H9 (cell line): ENCODE data around the gene RAP1GAP. TPM values are rescaled to one million over a fixed set of nuclear protein-coding genes. Genes with fewer than 3 reads are reported as not detected.
"Not testable (repeated sequence)": the region's sequence is repeated elsewhere in the genome, so short reads cannot be mapped to it uniquely, and the experiment has no call there.

Experiments
- DNase-seq: peaks from one replicate; pipeline ENCODE4 v3.0.0-alpha.2; 2017
- H2AFZ ChIP-seq: one replicate; pipeline ENCODE4 v1.6.1; 2013; ENCODE audit warnings: mild to moderate bottlenecking, low read length, control low read depth, moderate library complexity
- H2AK5ac ChIP-seq: 2 replicates; pipeline ENCODE4 v1.6.1; 2013; ENCODE audit warnings: low read length, control low read depth, mixed read lengths; ENCODE audit not compliant: insufficient read length
- H2BK120ac ChIP-seq: one replicate; pipeline ENCODE4 v1.6.1; 2013; ENCODE audit warnings: low read depth, mild to moderate bottlenecking, low read length, control low read depth, inconsistent platforms; ENCODE audit not compliant: poor library complexity, severe bottlenecking
- H2BK12ac ChIP-seq: 2 replicates; pipeline ENCODE4 v1.6.1; 2013; ENCODE audit warnings: low read length, control low read depth, mixed read lengths, low read depth; ENCODE audit not compliant: insufficient read length
- H2BK15ac ChIP-seq: 2 replicates; pipeline ENCODE4 v1.6.1; 2013; ENCODE audit warnings: low read depth, low read length, control low read depth
- H2BK20ac ChIP-seq: one replicate; pipeline ENCODE4 v1.6.1; 2013; ENCODE audit warnings: low read depth, mild to moderate bottlenecking, low read length, control low read depth, inconsistent platforms; ENCODE audit not compliant: poor library complexity, severe bottlenecking
- H2BK5ac ChIP-seq: 2 replicates; pipeline ENCODE4 v1.6.1; 2013; ENCODE audit warnings: low read length, control low read depth, mixed read lengths; ENCODE audit not compliant: insufficient read length
- H3K14ac ChIP-seq: 2 replicates; pipeline ENCODE4 v1.6.1; 2013; ENCODE audit warnings: low read length, control low read depth; ENCODE audit not compliant: insufficient read depth
- H3K18ac ChIP-seq: 2 replicates; pipeline ENCODE4 v1.6.1; 2013; ENCODE audit warnings: low read depth, mild to moderate bottlenecking, mixed read lengths, low read length, control low read depth; ENCODE audit not compliant: insufficient read length
- H3K23ac ChIP-seq: 2 replicates; pipeline ENCODE4 v1.6.1; 2013; ENCODE audit warnings: low read length, control low read depth, mixed read lengths, low read depth; ENCODE audit not compliant: insufficient read length
- H3K23me2 ChIP-seq: 2 replicates; pipeline ENCODE4 v1.6.1; 2013; ENCODE audit warnings: low read depth, mild to moderate bottlenecking, mixed read lengths, low read length, control low read depth; ENCODE audit not compliant: insufficient read length, poor library complexity, severe bottlenecking
- H3K27ac ChIP-seq: 2 replicates; pipeline ENCODE4 v1.5.1; 2013; ENCODE audit warnings: low read length, control low read depth, mixed read lengths, low read depth; ENCODE audit not compliant: insufficient read length
- H3K27me3 ChIP-seq: 2 replicates; pipeline ENCODE4 v1.6.1; 2013; ENCODE audit warnings: low read length, control low read depth, inconsistent platforms; ENCODE audit not compliant: insufficient read depth
- H3K4ac ChIP-seq: 2 replicates; pipeline ENCODE4 v1.6.1; 2013; ENCODE audit warnings: low read depth, mild to moderate bottlenecking, control low read depth, inconsistent platforms, low read length, moderate library complexity
- H3K4me1 ChIP-seq: 2 replicates; pipeline ENCODE4 v1.6.1; 2013; ENCODE audit warnings: low read length, control low read depth, inconsistent platforms; ENCODE audit not compliant: insufficient read depth
- H3K4me2 ChIP-seq: 2 replicates; pipeline ENCODE4 v1.6.1; 2013; ENCODE audit warnings: low read length, control low read depth, mixed read lengths; ENCODE audit not compliant: insufficient read length, insufficient read depth
- H3K56ac ChIP-seq: 2 replicates; pipeline ENCODE4 v1.6.1; 2013; ENCODE audit warnings: low read depth, mild to moderate bottlenecking, mixed read lengths, low read length, control low read depth; ENCODE audit not compliant: insufficient read length
- H3K79me1 ChIP-seq: 2 replicates; pipeline ENCODE4 v1.6.1; 2013; ENCODE audit warnings: low read depth, mild to moderate bottlenecking, moderate library complexity, low read length, control low read depth, inconsistent platforms; ENCODE audit not compliant: insufficient read depth, poor library complexity, severe bottlenecking
- H3K79me2 ChIP-seq: 2 replicates; pipeline ENCODE4 v1.6.1; 2013; ENCODE audit warnings: low read length, control low read depth, inconsistent platforms; ENCODE audit not compliant: insufficient read depth
- H3K9ac ChIP-seq: 2 replicates; pipeline ENCODE4 v1.6.1; 2013; ENCODE audit warnings: low read length, control low read depth, mixed read lengths; ENCODE audit not compliant: insufficient read length; ENCODE audit errors: extremely low read depth
- H3K9me3 ChIP-seq: one replicate; pipeline ENCODE4 v1.6.1; 2013; ENCODE audit warnings: low read depth, low read length, inconsistent platforms; ENCODE audit not compliant: control insufficient read depth
- H3T11ph ChIP-seq: one replicate; pipeline ENCODE4 v1.6.1; 2013; ENCODE audit warnings: mild to moderate bottlenecking, low read length, control low read depth, inconsistent platforms
- H4K20me1 ChIP-seq: one replicate; pipeline ENCODE4 v1.6.1; 2013; ENCODE audit not compliant: control insufficient read depth, insufficient read length, insufficient read depth
- H4K5ac ChIP-seq: 2 replicates; pipeline ENCODE4 v1.6.1; 2013; ENCODE audit warnings: low read depth, mild to moderate bottlenecking, mixed read lengths, low read length, control low read depth; ENCODE audit not compliant: insufficient read length
- H4K8ac ChIP-seq: replicated peaks from 2 replicates; pipeline ENCODE4 v1.6.1; 2013; ENCODE audit warnings: low read length, control low read depth, mixed read lengths, low read depth; ENCODE audit not compliant: insufficient read length
- H4K91ac ChIP-seq: 2 replicates; pipeline ENCODE4 v1.6.1; 2013; ENCODE audit warnings: low read depth, mild to moderate bottlenecking, moderate library complexity, mixed read lengths, low read length, control low read depth; ENCODE audit not compliant: insufficient read length
- H3K27ac Mint-ChIP-seq, 3 experiments: 2 replicates in 2 of 3; 3 replicates in 1 of 3; pipeline ENCODE4 v1.8.0; 2020 to 2021; ENCODE audit warnings: mixed read lengths in 3 of 3, mild to moderate bottlenecking in 1 of 3, moderate library complexity in 1 of 3
- H3K27me3 Mint-ChIP-seq: 2 replicates; pipeline ENCODE4 v1.8.0; 2021; ENCODE audit warnings: low read depth, mild to moderate bottlenecking, moderate library complexity, mixed read lengths
- H3K36me3 Mint-ChIP-seq, 3 experiments: 2 replicates in 2 of 3; 3 replicates in 1 of 3; pipeline ENCODE4 v1.8.0; 2020 to 2021; ENCODE audit warnings: low read depth in 3 of 3, mixed read lengths in 3 of 3; ENCODE audit not compliant: insufficient read depth in 1 of 3
- H3K4me1 Mint-ChIP-seq, 2 experiments: 2 replicates each; pipeline ENCODE4 v1.8.0; 2020; ENCODE audit warnings: mixed read lengths in 2 of 2
- H3K4me3 Mint-ChIP-seq, 2 experiments: 2 replicates in 1 of 2; 3 replicates in 1 of 2; pipeline ENCODE4 v1.8.0; 2020 to 2021; ENCODE audit warnings: mild to moderate bottlenecking in 2 of 2, mixed read lengths in 2 of 2, moderate library complexity in 1 of 2
- H3K9me3 Mint-ChIP-seq, 2 experiments: 2 replicates in 1 of 2; 3 replicates in 1 of 2; pipeline ENCODE4 v1.8.0; 2020; ENCODE audit warnings: mild to moderate bottlenecking in 2 of 2, mixed read lengths in 2 of 2, moderate library complexity in 1 of 2
- WGBS: extraction: QIAGEN DNeasy Blood & Tissue Kit; methylation state at CpG from one replicate; pipeline ENCODE4 v1.1.7; 2013; ENCODE audit warnings: missing lambda C conversion rate, low lambda C conversion rate, mixed read lengths; ENCODE audit not compliant: insufficient read length; ENCODE audit errors: extremely low coverage; 5-methylcytosine and 5-hydroxymethylcytosine counted together
- total RNA-seq: library from RNA; stranded (reverse); gene quantifications from 2 replicates; pipeline ENCODE4 v1.2.1, GENCODE V29; 2021
- TF ChIP-seq, protein P1 (sequence below): fragments of 200-600 bp; sonication (generic); conservative IDR thresholded peaks from 3 replicates; pipeline ENCODE4 v1.8.0; 2021; ENCODE audit warnings: antibody characterized with exemption, mild to moderate bottlenecking

RAP1GAP gene
- total RNA-seq, 1 experiment from 2014 or later = 7.9 TPM

DNA sequence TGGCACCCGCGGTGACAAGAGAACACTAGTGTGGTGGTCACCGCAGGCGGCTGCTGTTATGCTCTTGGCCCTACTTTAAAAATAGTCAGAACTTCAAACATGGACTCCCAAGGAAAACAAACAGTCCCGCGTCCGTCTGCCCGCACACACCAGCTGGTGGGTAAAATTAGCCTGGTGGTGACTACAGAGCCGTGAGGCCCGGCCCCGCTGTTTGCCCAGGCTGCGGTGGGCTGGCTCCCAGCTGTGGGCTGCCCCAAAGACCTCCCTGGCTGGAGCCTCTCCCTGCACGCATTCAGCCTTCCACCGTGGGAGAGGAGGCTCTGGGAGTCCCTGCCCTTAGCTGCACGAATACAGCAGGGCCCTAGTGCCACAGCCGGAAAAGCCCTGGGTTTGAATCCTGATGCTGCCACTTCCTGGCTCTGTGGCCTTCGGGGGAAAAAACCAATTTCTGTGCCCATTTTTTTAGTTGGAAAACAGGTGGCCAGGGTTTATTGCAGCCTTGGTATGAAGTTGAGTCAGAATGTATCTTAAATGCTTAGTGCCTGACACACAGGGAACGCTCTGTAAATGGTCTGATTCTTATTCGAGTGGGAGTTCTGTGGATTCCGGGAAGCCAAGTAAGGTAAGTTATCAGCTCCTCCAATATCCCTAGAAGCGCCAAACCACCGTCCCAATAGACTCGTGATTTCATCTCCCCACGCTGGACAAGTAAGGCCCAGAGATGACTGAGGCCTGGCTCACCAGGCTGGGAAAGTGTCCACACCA is 101.7 kb downstream of the RAP1GAP start:
- Histone ChIP-seq H2AK5ac (no peak overlapping the region), H2BK5ac (no peak overlapping the region), H3K4me2 (no peak overlapping the region), H3K27ac (no peak overlapping the region), H2BK12ac (no peak overlapping the region), H3K79me2 (no peaks in the 10 kb centered on the region), H3K9me3 (no peaks in the 10 kb centered on the region), H4K8ac (no peak overlapping the region), H3K4ac (no peak overlapping the region), H4K20me1 (no peaks in the 10 kb centered on the region), H2AFZ (no peak overlapping the region), H3K56ac (no peak overlapping the region), H3K79me1 (no peaks in the 10 kb centered on the region), H3K23me2 (no peaks in the 10 kb centered on the region), H3K23ac (no peak overlapping the region), H3K18ac (no peak overlapping the region), H4K5ac (no peak overlapping the region), H3T11ph (no peak overlapping the region), H2BK15ac (no peak overlapping the region), H4K91ac (no peak overlapping the region), H3K14ac (no peak overlapping the region; the same call in 1 of the 2 replicates), H3K9ac (no peak overlapping the region), H2BK20ac (no peak overlapping the region), H2BK120ac (no peak overlapping the region), H3K4me1 (no peaks in the 10 kb centered on the region), H3K27me3 (no peaks in the 10 kb centered on the region)
- Mint-ChIP-seq H3K27ac (peak overlapping the region in 2 of 3 experiments; percentile 8 to 64; a peak in 2 of 7 replicates), H3K27me3 (no peaks in the 10 kb centered on the region), H3K4me1 (peaks cover 9 to 12% of the 10 kb centered on the region in 2 experiments; a peak in 3 of 4 replicates), H3K9me3 (no peaks in the 10 kb centered on the region), H3K36me3 (peaks cover 2 to 13% (median 6%) of the 10 kb centered on the region in 3 experiments; a peak in 3 of 7 replicates), H3K4me3 (no peak overlapping the region)
- DNase-seq = no peak
- TF ChIP-seq, protein P1, sequence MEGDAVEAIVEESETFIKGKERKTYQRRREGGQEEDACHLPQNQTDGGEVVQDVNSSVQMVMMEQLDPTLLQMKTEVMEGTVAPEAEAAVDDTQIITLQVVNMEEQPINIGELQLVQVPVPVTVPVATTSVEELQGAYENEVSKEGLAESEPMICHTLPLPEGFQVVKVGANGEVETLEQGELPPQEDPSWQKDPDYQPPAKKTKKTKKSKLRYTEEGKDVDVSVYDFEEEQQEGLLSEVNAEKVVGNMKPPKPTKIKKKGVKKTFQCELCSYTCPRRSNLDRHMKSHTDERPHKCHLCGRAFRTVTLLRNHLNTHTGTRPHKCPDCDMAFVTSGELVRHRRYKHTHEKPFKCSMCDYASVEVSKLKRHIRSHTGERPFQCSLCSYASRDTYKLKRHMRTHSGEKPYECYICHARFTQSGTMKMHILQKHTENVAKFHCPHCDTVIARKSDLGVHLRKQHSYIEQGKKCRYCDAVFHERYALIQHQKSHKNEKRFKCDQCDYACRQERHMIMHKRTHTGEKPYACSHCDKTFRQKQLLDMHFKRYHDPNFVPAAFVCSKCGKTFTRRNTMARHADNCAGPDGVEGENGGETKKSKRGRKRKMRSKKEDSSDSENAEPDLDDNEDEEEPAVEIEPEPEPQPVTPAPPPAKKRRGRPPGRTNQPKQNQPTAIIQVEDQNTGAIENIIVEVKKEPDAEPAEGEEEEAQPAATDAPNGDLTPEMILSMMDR = no peak
- WGBS = no CpG with 5 or more reads among the region's 24 CpGs

DNA sequence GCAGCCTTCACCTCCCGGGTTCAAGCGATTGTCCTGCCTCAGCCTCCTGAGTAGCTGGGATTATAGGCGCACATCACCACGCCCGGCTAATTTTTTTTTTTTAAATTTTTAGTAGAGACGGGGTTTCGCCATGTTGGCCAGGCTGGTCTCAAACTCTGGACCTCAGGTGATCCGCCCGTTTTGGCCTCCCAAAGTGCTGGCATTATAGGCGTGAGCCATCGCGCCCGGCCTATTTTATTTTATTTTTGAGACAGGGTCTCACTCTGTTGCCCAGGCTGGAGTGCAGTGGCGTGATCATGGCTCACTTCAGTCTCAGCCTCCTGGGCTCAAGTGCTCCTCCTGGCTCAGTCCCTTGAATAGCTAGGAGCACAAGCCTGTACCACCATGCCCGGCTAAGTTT is 102.8 kb downstream of the RAP1GAP start:
- not testable (repeated sequence) for H3K79me2 ChIP-seq, DNase-seq, H3K27me3 ChIP-seq, H3T11ph ChIP-seq, H3K4me1 ChIP-seq, H4K20me1 ChIP-seq, H3K4me3 Mint-ChIP-seq, H3K9me3 Mint-ChIP-seq, H2BK120ac ChIP-seq, H3K9ac ChIP-seq, H2AK5ac ChIP-seq, H4K5ac ChIP-seq, H3K4ac ChIP-seq, H3K9me3 ChIP-seq, H3K23me2 ChIP-seq, H3K18ac ChIP-seq, H4K8ac ChIP-seq, H3K27me3 Mint-ChIP-seq, H3K79me1 ChIP-seq, H2BK5ac ChIP-seq, H3K23ac ChIP-seq, H3K4me2 ChIP-seq, H3K27ac Mint-ChIP-seq, H2BK12ac ChIP-seq, H4K91ac ChIP-seq, H3K27ac ChIP-seq, H3K56ac ChIP-seq, H2BK15ac ChIP-seq, H2BK20ac ChIP-seq, H2AFZ ChIP-seq, H3K14ac ChIP-seq, H3K36me3 Mint-ChIP-seq
- WGBS = no CpG with 5 or more reads among the region's 15 CpGs
- peaks cover 9 to 12% of the 10 kb centered on the region in 2 experiments; a peak in 3 of 4 replicates for H3K4me1 Mint-ChIP-seq
